HG02943 (cell line): Measurements from ENCODE around the gene RPS19BP1.

Source experiments
- ATAC-seq: cut with Tn5 transposase; IDR thresholded peaks from one replicate; pipeline ENCODE4 v1.9.1; 2021; ENCODE audit warnings: mild to moderate bottlenecking, low read depth, moderate library complexity; ENCODE audit not compliant: unreplicated experiment

RPS19BP1 gene

DNA sequence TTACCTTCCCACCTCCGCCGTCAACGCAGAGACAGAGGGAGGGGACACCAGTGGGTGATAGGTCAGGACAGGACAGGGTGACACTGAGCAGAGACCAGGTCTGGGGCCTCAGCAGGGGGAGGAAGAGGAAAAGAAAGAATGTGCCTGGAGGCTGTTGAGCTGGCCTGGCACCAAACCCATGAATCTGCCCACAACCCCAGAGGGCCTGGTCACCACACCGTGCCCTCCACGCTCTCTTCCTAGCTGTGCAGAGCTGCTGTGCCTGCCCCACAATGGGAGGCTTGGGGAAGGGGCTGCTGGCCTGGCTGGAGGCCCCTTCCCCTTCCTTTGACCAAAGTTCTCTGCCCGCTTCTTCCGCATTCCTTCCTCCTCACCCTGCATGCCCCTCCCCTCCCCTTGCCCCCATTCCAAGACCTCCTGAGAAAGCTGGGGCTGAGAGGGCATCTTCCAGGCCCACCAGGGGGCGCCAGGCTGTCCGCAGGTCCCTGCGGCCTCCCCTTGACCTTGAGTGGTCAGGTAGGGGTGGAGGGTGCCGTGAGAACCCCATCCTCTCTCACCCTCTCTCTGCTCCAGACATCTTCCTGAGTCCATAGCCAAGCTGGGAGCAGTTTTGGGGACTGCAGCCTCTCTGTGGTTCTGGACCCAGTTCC lies 27.0 kb upstream of the RPS19BP1 start:
- no peak for ATAC-seq

DNA sequence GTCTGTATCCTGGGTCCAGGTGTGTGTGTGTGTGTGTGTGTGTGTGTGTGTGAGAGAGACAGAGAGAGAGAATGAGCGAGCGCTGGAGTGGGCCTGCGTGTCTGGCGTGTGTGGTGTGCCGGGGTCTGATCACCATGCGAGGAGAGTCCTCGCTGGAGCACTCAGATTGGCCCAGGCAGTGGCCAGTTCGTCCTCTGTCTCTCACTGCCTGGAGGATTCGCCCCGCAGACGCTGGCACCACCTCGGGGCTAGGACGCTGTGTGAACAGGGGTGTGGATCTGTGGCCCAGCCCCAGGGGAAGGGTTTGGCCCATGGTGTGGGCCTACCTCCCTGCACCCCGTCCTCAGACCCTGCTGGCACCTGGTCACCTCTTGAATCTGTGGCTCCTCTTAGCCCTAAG lies 26.4 kb upstream of the RPS19BP1 start:
- ATAC-seq = no peak

- ATAC-seq = no peak
Observed at GRCh38 chr22:39558254-39558727, 25.7 kb upstream of the RPS19BP1 start.

GRCh38 chr22:39556970-39557841 lies 24.7 kb upstream of the RPS19BP1 start:
- no peak for ATAC-seq

DNA sequence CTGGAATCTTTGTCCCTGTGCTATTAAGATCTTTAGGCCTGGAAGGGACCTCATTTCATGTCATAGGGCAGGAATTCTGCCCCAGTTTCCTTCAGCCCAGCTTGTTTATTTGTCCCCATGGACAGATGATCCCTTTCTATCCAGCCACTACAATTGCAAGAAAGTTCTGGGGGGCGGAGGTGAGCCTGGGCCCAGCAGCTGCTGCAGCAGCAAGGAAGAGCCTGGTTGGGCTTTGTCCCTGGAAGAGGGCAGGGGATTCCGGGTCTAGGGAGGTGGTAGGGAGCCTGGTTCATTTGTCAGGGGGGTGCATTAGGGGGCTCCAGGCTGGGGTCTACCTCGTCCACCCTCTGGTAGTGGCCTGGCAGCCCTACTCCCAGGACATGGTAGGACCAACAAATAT lies 21.6 kb upstream of the RPS19BP1 start:
- ATAC-seq = no peak

GRCh38 chr22:39553429-39553828 lies 20.9 kb upstream of the RPS19BP1 start:
- no peak for ATAC-seq

- no peak for ATAC-seq
Observed at GRCh38 chr22:39547587-39547947, 15.0 kb upstream of the RPS19BP1 start.

- no peak for ATAC-seq
Observed at GRCh38 chr22:39546889-39547586, 14.5 kb upstream of the RPS19BP1 start.

GRCh38 chr22:39545386-39546365 lies 13.1 kb upstream of the RPS19BP1 start:
- ATAC-seq = no peak

- no peak for ATAC-seq
Observed at GRCh38 chr22:39543095-39543494, 10.5 kb upstream of the RPS19BP1 start.

- no peak for ATAC-seq
Observed at GRCh38 chr22:39537975-39538374, 5.4 kb upstream of the RPS19BP1 start.

DNA sequence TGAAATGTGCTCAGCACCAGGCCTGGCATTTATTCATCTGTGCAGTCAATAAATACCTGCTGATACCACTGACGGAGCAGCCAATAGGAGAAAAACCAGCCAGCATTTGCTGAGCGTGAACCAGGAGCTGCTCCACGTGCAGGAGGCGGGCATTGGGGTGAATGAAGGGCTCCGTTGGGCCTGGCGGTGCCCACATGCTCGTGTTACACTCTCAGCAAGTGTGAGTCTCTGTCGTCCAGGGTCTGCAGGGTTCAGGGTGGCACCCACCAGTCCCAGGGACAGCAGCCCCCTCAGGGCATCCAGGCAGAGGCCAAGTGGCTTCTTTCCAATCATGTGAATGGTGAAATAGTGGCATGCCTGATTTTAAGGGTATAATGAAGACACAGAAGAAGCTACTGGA lies 4.2 kb upstream of the RPS19BP1 start:
- no peak for ATAC-seq

DNA sequence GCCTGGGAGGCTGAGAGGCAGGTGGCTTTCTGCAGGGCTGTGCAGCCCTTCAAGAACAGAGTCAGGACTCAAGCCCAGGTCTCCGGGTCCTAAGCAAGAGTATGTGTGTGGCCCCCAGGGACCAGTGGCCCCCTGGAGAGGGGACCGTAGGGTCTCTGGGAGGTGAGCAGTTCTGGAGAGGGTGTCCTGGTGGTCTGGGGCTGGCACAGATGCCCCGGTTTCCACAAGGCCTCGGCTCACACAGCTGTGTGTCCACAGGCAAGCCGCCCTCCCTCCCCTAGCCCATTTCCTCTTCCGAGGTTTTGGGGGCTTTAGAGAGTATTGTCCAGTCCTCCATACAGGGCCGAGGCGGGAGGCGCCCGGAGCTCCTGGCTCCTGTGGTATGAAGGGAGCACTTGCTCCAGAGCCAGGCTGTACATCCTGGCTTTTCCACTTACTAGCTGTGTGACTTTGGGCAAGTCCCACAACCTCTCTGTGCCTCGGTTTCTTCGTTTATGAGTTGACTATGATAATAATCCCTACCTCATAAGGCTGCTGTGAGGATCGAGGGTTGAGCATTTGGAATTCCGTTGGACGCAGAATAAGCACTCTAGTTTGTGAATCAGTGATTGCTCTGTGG lies 3.4 kb upstream of the RPS19BP1 start:
- no peak for ATAC-seq

DNA sequence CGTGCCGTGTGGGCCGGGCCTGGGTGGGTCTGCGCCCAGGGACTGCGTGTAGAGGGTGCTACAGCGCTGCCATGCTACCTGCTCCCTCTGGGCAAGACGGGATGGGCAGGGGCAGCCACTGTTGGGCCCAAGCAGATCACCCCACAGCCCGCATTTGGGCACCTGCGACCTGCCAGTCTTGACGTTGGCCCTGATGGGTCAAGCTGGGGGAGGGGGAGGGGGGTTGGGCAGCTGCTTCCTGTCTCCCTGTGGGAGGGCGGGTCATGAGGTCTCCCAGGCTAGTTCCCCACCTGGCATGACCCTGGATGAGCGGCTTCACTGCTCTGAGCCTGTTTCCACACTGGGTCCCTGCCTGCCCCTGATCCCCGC lies 2.8 kb upstream of the RPS19BP1 start:
- no peak for ATAC-seq

DNA sequence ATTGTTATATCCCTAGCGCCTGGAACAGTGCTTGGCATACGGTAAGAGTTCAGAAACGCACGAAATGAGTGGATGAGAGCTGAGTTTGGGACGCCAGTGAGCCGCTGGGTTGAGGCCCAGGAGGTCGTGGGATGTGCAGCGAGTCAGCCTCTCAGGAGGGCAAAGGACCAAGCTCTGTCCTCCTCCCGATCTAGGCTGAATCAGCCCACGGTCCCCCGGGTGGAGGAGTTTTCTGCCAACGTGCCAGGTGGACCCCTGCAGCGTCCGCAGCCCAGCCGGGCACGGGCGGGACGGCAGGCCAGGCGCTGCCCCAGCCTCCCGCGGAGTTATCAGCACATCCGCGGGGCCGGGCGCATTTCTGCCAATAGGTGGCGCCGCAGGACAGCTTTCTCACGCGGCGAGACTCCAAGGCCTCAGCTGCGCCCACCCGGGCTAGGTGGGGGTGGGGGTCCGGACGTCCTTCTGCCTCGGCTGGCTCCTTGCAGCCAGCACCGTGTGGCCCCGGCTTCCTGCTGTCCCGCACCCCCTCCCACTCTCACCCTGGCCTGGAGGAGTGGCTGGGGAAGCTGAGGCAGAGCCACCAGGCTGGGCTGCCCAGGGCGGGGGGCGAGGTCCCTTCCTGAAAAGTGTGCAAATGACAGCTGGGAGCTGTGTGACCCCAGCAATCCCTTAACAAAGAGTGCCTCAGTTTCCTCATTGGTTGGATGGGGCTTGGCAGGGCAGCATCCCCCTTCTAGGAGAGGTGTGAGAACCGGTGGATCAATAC lies 2.2 kb upstream of the RPS19BP1 start:
- no peak for ATAC-seq

DNA sequence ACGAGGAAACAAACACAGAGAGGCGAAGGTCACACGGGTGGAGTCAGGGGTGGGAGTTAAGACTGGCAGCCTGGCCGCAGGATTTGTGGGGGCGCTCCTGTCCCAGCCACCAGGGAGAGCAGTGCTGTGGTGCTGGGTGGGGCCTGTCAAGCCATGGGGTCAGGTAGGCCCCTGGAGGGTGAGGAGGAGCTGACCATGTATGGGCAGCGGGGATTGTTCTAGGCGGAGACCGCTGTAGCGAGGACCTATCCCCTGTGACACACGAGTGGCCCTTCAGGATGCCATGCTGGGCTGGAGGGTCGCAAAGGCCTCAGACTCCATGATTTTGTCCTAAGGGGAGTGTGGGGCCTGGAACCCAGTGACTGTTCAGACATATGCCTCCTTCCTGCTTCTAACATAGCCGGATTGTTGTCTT lies 1.6 kb upstream of the RPS19BP1 start:
- ATAC-seq = no peak

DNA sequence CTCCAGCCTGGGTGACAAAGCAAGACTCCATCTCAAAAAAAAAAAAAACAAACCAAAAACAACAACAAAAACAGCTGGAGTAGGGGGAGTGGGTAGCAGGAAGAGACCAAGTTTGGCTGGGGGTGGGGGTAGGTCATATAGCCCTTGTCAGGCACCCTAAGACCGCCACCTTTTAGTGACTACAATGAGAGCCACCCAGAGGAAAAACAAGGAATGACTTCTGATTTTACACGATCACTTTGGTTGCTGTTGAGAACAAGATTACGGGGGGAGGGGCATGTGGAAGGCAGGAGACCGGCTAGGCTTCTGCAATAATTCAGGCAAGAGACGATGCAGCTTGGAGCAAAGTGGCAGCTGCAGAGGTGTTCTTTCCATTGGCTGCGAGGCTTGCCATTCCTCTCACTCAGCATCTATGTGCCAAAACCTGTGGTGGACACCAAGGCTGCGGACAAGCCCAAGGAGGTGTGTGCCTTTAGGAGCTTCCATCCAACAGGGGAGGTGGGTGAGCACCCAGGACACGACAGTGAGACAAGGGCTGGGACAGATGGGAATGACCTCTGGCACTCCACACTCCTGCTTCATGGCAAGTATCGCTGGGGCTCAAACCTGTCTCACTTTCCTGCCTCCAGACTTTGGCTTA lies 1.7 kb downstream of the RPS19BP1 start:
- ATAC-seq = no peak

DNA sequence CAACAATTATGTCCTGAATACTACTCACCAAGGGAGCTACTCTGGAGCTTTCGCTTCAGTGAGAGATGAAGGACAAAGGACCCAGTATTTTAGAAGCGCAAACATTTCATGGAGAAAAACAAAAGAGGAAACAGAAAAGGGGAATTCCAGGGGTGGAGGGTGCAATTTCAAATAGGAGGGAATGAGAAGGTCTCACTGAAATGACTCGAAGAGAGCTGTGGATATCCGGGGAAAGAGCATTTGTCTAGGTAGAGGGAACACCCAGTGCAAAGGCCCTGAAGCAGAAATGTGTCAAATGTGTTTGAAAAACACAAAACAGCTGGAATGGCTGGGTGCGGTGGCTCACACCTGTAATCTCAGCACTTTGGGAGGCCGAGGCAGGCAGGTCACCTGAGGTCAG lies 2.4 kb downstream of the RPS19BP1 start:
- no peak for ATAC-seq

- ATAC-seq = no peak
Observed at GRCh38 chr22:39529487-39529851, 3.1 kb downstream of the RPS19BP1 start.
